ENCODE data around the gene CTBP2.
"Not testable (repeated sequence)": the region's sequence is repeated elsewhere in the genome, so short reads cannot be mapped to it uniquely, and the experiment has no call there.

The CTBP2 gene

DNA sequence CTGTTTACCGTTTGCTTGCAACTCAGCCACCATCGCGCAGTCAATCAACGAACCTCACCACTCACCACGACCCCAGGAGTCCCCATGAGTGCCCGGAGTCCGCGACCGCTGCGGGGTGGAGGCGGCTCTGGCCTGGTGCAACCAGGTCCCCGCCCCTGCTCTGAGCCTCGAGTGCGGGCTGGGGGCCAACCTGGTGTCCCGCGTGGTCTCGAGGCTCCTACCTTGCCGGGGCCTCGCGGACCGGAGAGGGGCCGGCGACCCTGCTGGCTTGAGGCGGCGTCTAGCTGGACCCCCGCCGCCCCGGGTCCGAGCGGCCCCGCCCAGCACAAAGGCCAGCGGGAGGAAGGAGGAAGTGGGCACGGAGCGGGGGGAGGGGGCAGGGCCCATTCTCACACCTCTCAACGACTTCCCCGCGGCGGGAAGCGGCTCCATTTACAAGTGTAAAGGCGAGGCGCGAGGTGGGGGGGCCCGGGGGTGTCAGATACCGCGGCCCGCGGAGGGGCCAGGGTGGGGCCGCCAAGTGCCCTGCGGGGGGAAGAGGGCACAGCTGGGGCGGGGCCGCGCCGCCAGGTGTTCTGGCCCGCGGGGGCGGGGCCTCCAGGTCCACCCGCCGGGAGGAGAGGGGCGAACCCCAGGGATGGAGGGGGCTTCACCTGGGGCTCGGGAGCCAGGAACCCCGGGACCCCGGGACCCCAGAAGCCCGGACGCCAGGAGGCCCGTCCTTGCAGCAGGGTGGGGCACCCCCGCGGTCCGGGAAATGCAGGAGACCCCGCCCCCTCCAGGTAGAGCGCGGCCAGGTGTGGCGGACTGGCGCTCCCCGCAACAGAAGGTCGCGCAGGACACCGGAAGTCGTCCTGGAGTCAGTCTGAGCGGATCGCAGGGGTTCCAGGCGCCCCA, 8.6 kb downstream of the CTBP2 start:
- Histone ChIP-seq H3K4me1 (ENCODE audit: control insufficient read depth in 2 of 2, insufficient read depth in 1 of 2, low read depth in 1 of 2, low read length in 2 of 2) (peaks cover 30 to 48% of the 10 kb centered on the region in 2 donors), H3K9ac (ENCODE audit: low read depth, low read length, poor library complexity) (no peak overlapping the region), H3K27ac (replicated peaks; ENCODE audit: low read length) (no peak overlapping the region), H3K27me3 (ENCODE audit: control insufficient read depth in 3 of 3, insufficient read depth in 3 of 3, low read depth in 1 of 3, low read length in 3 of 3) (no peaks in the 10 kb centered on the region), H3K18ac (ENCODE audit: low read length) (peak overlapping the region; percentile 46), H3K4ac (ENCODE audit: low read length) (no peak overlapping the region), H2BK5ac (ENCODE audit: low read length) (peak overlapping the region; percentile 43), H2BK15ac (ENCODE audit: low read length) (no peak overlapping the region), H3K9me3 (replicated peaks in 1 of 2; ENCODE audit: control insufficient read depth in 2 of 2, insufficient read depth in 1 of 2, low read depth in 1 of 2, low read length in 2 of 2) (peaks cover 0 to 2% of the 10 kb centered on the region in 2 donors), H3K23ac (ENCODE audit: low read depth, low read length, poor library complexity) (no peak overlapping the region), H2AK5ac (ENCODE audit: low read depth, low read length) (peak overlapping the region; percentile 37), H4K91ac (ENCODE audit: low read depth, low read length, poor library complexity) (no peak overlapping the region), H2AFZ (ENCODE audit: low read length) (no peak overlapping the region), H3K4me2 (ENCODE audit: insufficient read depth, low read length, poor library complexity, severe bottlenecking) (peak overlapping the region; percentile 53), H3K36me3 (replicated peaks in 1 of 2; ENCODE audit: control insufficient read depth in 2 of 2, insufficient read depth in 2 of 2, low read length in 2 of 2) (peaks cover 5 to 65% of the 10 kb centered on the region in 2 donors), H4K8ac (ENCODE audit: low read depth, low read length) (no peak overlapping the region), H2BK120ac (ENCODE audit: low read depth, low read length) (no peak overlapping the region), H3K4me3 (ENCODE audit: low read length in 2 of 2) (peak overlapping the region in 1 of 2 donors; percentile 39), H2BK12ac (ENCODE audit: low read length) (no peak overlapping the region), H3K14ac (ENCODE audit: low read length) (peak overlapping the region; percentile 51), H3K79me1 (ENCODE audit: low read depth, low read length) (peaks cover 29% of the 10 kb centered on the region)
- WGBS, 2 donors (ENCODE audit: extremely low coverage in 2 of 2, insufficient read length in 2 of 2, insufficient replicate concordance in 1 of 2) = no CpG with 5 or more reads among the region's 81 CpGs
- DNase-seq (ENCODE audit: low spot score) = no peak

DNA sequence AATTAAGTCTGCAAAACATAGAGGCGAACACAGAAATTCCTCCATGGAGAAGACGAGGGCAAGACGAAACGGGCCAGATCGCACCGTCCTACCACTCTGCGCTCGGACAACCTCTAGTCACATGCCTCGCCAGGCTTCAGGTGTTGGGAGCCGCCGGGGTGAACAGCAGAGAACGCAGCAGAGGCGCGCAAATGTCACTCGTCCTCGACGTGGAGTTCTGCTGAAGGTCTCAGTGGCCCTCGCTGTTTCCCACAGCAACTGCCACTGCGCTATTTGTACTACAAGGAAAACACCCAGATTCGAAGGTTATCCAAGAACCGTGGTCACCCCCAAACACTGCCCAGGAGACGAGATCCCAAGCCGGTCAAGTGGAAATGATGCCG, 9.2 kb downstream of the CTBP2 start:
- Histone ChIP-seq H2BK5ac (ENCODE audit: low read length) (peak overlapping the region; percentile 43), H3K4me2 (ENCODE audit: insufficient read depth, low read length, poor library complexity, severe bottlenecking) (no peak overlapping the region), H3K18ac (ENCODE audit: low read length) (no peak overlapping the region), H3K4me3 (ENCODE audit: low read length in 2 of 2) (no peak overlapping the region), H3K27ac (replicated peaks; ENCODE audit: low read length) (no peak overlapping the region), H3K27me3 (ENCODE audit: control insufficient read depth in 3 of 3, insufficient read depth in 3 of 3, low read depth in 1 of 3, low read length in 3 of 3) (no peaks in the 10 kb centered on the region), H3K9me3 (replicated peaks in 1 of 2; ENCODE audit: control insufficient read depth in 2 of 2, insufficient read depth in 1 of 2, low read depth in 1 of 2, low read length in 2 of 2) (peaks cover 0 to 3% of the 10 kb centered on the region in 2 donors), H3K14ac (ENCODE audit: low read length) (no peak overlapping the region), H4K91ac (ENCODE audit: low read depth, low read length, poor library complexity) (no peak overlapping the region), H2AFZ (ENCODE audit: low read length) (no peak overlapping the region), H3K79me1 (ENCODE audit: low read depth, low read length) (peaks cover 29% of the 10 kb centered on the region), H2BK120ac (ENCODE audit: low read depth, low read length) (no peak overlapping the region), H2AK5ac (ENCODE audit: low read depth, low read length) (peak overlapping the region; percentile 37), H3K9ac (ENCODE audit: low read depth, low read length, poor library complexity) (no peak overlapping the region), H3K23ac (ENCODE audit: low read depth, low read length, poor library complexity) (no peak overlapping the region), H4K8ac (ENCODE audit: low read depth, low read length) (no peak overlapping the region), H2BK12ac (ENCODE audit: low read length) (no peak overlapping the region), H3K4ac (ENCODE audit: low read length) (no peak overlapping the region), H3K36me3 (replicated peaks in 1 of 2; ENCODE audit: control insufficient read depth in 2 of 2, insufficient read depth in 2 of 2, low read length in 2 of 2) (peaks cover 5 to 68% of the 10 kb centered on the region in 2 donors), H3K4me1 (ENCODE audit: control insufficient read depth in 2 of 2, insufficient read depth in 1 of 2, low read depth in 1 of 2, low read length in 2 of 2) (peaks cover 24 to 47% of the 10 kb centered on the region in 2 donors), H2BK15ac (ENCODE audit: low read length) (no peak overlapping the region)
- DNase-seq (ENCODE audit: low spot score) = no peak
- no CpG with 5 or more reads among the region's 24 CpGs for WGBS, 2 donors (ENCODE audit: extremely low coverage in 2 of 2, insufficient read length in 2 of 2, insufficient replicate concordance in 1 of 2)

DNA sequence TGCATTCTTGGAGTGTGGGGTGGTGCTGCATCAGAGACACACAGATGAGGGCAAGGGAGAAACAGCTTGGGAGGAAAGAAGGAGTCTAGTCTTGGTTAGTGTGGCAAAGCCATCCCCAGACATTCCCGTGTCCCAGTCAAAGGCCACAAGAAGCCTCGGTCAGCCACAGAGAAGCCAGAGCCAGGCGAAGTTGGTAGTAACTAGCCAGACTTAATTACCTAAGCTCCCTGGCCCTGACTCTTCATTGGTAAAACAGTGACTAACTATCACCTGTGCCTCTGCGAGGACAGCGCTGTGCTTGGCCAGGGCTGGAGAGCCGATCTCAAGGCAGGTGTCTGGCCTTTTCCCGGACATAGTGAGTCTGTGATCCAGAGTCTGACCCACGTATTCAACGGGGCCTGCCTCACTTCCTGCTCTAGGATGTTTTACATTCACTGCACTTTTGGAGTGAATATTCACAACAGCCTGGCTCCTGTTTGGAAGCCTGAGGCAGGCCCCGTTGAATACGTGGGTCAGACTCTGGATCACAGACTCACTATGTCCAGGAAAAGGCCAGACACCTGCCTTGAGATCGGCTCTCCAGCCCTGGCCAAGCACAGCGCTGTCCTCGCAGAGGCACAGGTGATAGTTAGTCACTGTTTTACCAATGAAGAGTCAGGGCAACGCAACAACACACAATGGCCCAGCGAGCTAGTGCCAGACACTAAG, 9.8 kb downstream of the CTBP2 start:
- not testable (repeated sequence) for H3K27me3 ChIP-seq (ENCODE audit: control insufficient read depth in 3 of 3, insufficient read depth in 3 of 3, low read depth in 1 of 3, low read length in 3 of 3); H2AK5ac ChIP-seq (ENCODE audit: low read depth, low read length); H4K91ac ChIP-seq (ENCODE audit: low read depth, low read length, poor library complexity); H2BK15ac ChIP-seq (ENCODE audit: low read length); DNase-seq (ENCODE audit: low spot score); H3K4ac ChIP-seq (ENCODE audit: low read length); H2BK5ac ChIP-seq (ENCODE audit: low read length); H3K14ac ChIP-seq (ENCODE audit: low read length); H2BK12ac ChIP-seq (ENCODE audit: low read length); H3K27ac ChIP-seq (replicated peaks; ENCODE audit: low read length); H3K9me3 ChIP-seq (replicated peaks in 1 of 2; ENCODE audit: control insufficient read depth in 2 of 2, insufficient read depth in 1 of 2, low read depth in 1 of 2, low read length in 2 of 2); H2AFZ ChIP-seq (ENCODE audit: low read length); H3K4me2 ChIP-seq (ENCODE audit: insufficient read depth, low read length, poor library complexity, severe bottlenecking); H4K8ac ChIP-seq (ENCODE audit: low read depth, low read length); H2BK120ac ChIP-seq (ENCODE audit: low read depth, low read length); H3K18ac ChIP-seq (ENCODE audit: low read length); H3K23ac ChIP-seq (ENCODE audit: low read depth, low read length, poor library complexity); H3K9ac ChIP-seq (ENCODE audit: low read depth, low read length, poor library complexity); H3K4me3 ChIP-seq (ENCODE audit: low read length in 2 of 2)
- Histone ChIP-seq H3K4me1 (ENCODE audit: control insufficient read depth in 2 of 2, insufficient read depth in 1 of 2, low read depth in 1 of 2, low read length in 2 of 2) (peaks cover 17 to 43% of the 10 kb centered on the region in 2 donors), H3K79me1 (ENCODE audit: low read depth, low read length) (peaks cover 29% of the 10 kb centered on the region), H3K36me3 (replicated peaks in 1 of 2; ENCODE audit: control insufficient read depth in 2 of 2, insufficient read depth in 2 of 2, low read length in 2 of 2) (peaks cover 5 to 68% of the 10 kb centered on the region in 2 donors)
- no CpG with 5 or more reads among the region's 16 CpGs for WGBS, 2 donors (ENCODE audit: extremely low coverage in 2 of 2, insufficient read length in 2 of 2, insufficient replicate concordance in 1 of 2)

DNA sequence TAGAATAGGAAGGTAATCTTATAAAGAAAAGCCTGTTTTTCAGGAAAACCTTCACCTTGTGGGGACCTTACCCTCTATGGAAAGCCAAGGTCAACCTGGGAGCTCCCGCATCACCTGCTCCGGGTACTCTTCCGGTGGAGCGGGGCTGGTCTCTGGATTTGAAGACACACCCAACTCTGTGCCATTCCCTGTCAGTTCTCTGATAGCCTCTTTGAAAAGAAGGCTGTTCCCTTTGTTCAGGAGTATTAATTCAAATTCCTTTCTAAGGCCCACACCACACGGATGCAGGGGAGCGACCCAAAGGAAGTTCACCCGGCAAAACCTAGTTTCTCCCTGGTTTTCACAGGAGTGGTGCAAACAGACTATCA, 10.7 kb downstream of the CTBP2 start:
- Histone ChIP-seq H2BK120ac (ENCODE audit: low read depth, low read length) (no peak overlapping the region), H3K14ac (ENCODE audit: low read length) (no peak overlapping the region), H3K4me1 (ENCODE audit: control insufficient read depth in 2 of 2, insufficient read depth in 1 of 2, low read depth in 1 of 2, low read length in 2 of 2) (peaks cover 10 to 46% of the 10 kb centered on the region in 2 donors), H3K18ac (ENCODE audit: low read length) (no peak overlapping the region), H4K91ac (ENCODE audit: low read depth, low read length, poor library complexity) (no peak overlapping the region), H2AFZ (ENCODE audit: low read length) (no peak overlapping the region), H3K27me3 (ENCODE audit: control insufficient read depth in 3 of 3, insufficient read depth in 3 of 3, low read depth in 1 of 3, low read length in 3 of 3) (no peaks in the 10 kb centered on the region), H2BK15ac (ENCODE audit: low read length) (no peak overlapping the region), H2BK12ac (ENCODE audit: low read length) (no peak overlapping the region), H3K4me2 (ENCODE audit: insufficient read depth, low read length, poor library complexity, severe bottlenecking) (no peak overlapping the region), H2BK5ac (ENCODE audit: low read length) (no peak overlapping the region), H3K79me1 (ENCODE audit: low read depth, low read length) (peaks cover 29% of the 10 kb centered on the region), H4K8ac (ENCODE audit: low read depth, low read length) (no peak overlapping the region), H3K4ac (ENCODE audit: low read length) (no peak overlapping the region), H3K36me3 (replicated peaks in 1 of 2; ENCODE audit: control insufficient read depth in 2 of 2, insufficient read depth in 2 of 2, low read length in 2 of 2) (peaks cover 5 to 68% of the 10 kb centered on the region in 2 donors), H2AK5ac (ENCODE audit: low read depth, low read length) (no peak overlapping the region), H3K9ac (ENCODE audit: low read depth, low read length, poor library complexity) (no peak overlapping the region), H3K9me3 (replicated peaks in 1 of 2; ENCODE audit: control insufficient read depth in 2 of 2, insufficient read depth in 1 of 2, low read depth in 1 of 2, low read length in 2 of 2) (peaks cover 0 to 3% of the 10 kb centered on the region in 2 donors), H3K4me3 (ENCODE audit: low read length in 2 of 2) (no peak overlapping the region), H3K23ac (ENCODE audit: low read depth, low read length, poor library complexity) (no peak overlapping the region), H3K27ac (replicated peaks; ENCODE audit: low read length) (no peak overlapping the region)
- no peak for DNase-seq (ENCODE audit: low spot score)
- WGBS, 2 donors (ENCODE audit: extremely low coverage in 2 of 2, insufficient read length in 2 of 2, insufficient replicate concordance in 1 of 2) = no CpG with 5 or more reads among the region's 7 CpGs
